Liver (tissue), 9 donors: ENCODE results near the gene ATG9A. TPM values are rescaled to one million over a fixed set of nuclear protein-coding genes. Genes with fewer than 3 reads are reported as not detected.

Experiments used
- DNase-seq: peaks from one replicate; pipeline ENCODE4 v3.0.0-alpha.2; 2017; ENCODE audit warnings: low spot score
- H3K27ac ChIP-seq, 2 donors: one replicate each; pipeline ENCODE4 v1.7.0; 2013; ENCODE audit warnings: inconsistent platforms in 2 of 2, low read length in 2 of 2, control low read depth in 1 of 2, low read depth in 1 of 2, mild to moderate bottlenecking in 1 of 2
- H3K27me3 ChIP-seq, 4 donors: one replicate each; pipeline versions ENCODE4 v1.6.1 to v1.7.0; 2013; ENCODE audit warnings: low read length in 3 of 4, inconsistent platforms in 1 of 4, mild to moderate bottlenecking in 1 of 4, moderate library complexity in 1 of 4; ENCODE audit not compliant: control insufficient read depth in 4 of 4, insufficient read depth in 4 of 4
- H3K36me3 ChIP-seq, 4 donors: one replicate each; pipeline versions ENCODE4 v1.6.1 to v1.7.0; 2013; ENCODE audit warnings: low read length in 3 of 4, mild to moderate bottlenecking in 3 of 4, low read depth in 1 of 4, moderate library complexity in 1 of 4; ENCODE audit not compliant: control insufficient read depth in 4 of 4, insufficient read depth in 3 of 4
- H3K4me1 ChIP-seq, 4 donors: one replicate each; pipeline versions ENCODE4 v1.6.1 to v1.7.0; 2013; ENCODE audit warnings: low read length in 3 of 4, mild to moderate bottlenecking in 3 of 4, moderate library complexity in 1 of 4; ENCODE audit not compliant: control insufficient read depth in 4 of 4, insufficient read depth in 4 of 4
- H3K4me3 ChIP-seq, 3 donors: one replicate each; pipeline versions ENCODE4 v1.6.1 to v1.7.0; 2013; ENCODE audit warnings: low read length in 3 of 3, control low read depth in 1 of 3, low read depth in 1 of 3, mild to moderate bottlenecking in 1 of 3
- H3K9ac ChIP-seq, 2 donors: one replicate each; pipeline ENCODE4 v1.7.0; 2013; ENCODE audit warnings: low read length in 2 of 2, mild to moderate bottlenecking in 2 of 2, moderate library complexity in 2 of 2, control low read depth in 1 of 2, low read depth in 1 of 2
- H3K9me3 ChIP-seq, 4 donors: one replicate each; pipeline versions ENCODE4 v1.6.1 to v1.7.0; 2013; ENCODE audit warnings: low read length in 3 of 4; ENCODE audit not compliant: control insufficient read depth in 4 of 4
- ATF3 ChIP-seq: IDR thresholded peaks from 2 replicates; pipeline ENCODE4 v1.6.1; 2016; ENCODE audit warnings: antibody characterized with exemption
- CTCF ChIP-seq: fragments of 150-350 bp; IDR thresholded peaks from 2 replicates; pipeline ENCODE4 v1.5.1; 2017; ENCODE audit warnings: improper control_type of control experiment, low read depth, low read length; ENCODE audit not compliant: missing input control
- EGR1 ChIP-seq, 2 donors: IDR thresholded peaks; 2 replicates each; pipeline ENCODE4 v1.6.1; 2016 to 2018; ENCODE audit warnings: antibody characterized with exemption in 2 of 2, low read depth in 2 of 2
- FOXA1 ChIP-seq: IDR thresholded peaks from 2 replicates; pipeline ENCODE4 v1.6.1; 2016; ENCODE audit warnings: antibody characterized with exemption
- FOXA2 ChIP-seq: IDR thresholded peaks from 2 replicates; pipeline ENCODE4 v1.6.1; 2016; ENCODE audit warnings: antibody characterized with exemption
- GABPA ChIP-seq, 2 donors: IDR thresholded peaks in 1 of 2; conservative IDR thresholded peaks in 1 of 2; 2 replicates each; pipeline ENCODE4 v1.6.1; 2016; ENCODE audit warnings: antibody characterized with exemption in 2 of 2, mild to moderate bottlenecking in 1 of 2, moderate library complexity in 1 of 2
- HNF4A ChIP-seq, 2 donors: conservative IDR thresholded peaks; 2 replicates each; pipeline ENCODE4 v1.6.1; 2016; ENCODE audit warnings: antibody characterized with exemption in 2 of 2, mild to moderate bottlenecking in 2 of 2
- HNF4G ChIP-seq: IDR thresholded peaks from 2 replicates; pipeline ENCODE4 v1.6.1; 2016; ENCODE audit warnings: antibody characterized with exemption
- JUND ChIP-seq, 2 donors: IDR thresholded peaks; 2 replicates each; pipeline ENCODE4 v1.6.1; 2016; ENCODE audit warnings: antibody characterized with exemption in 2 of 2
- MAX ChIP-seq: IDR thresholded peaks from 2 replicates; pipeline ENCODE4 v1.6.1; 2016; ENCODE audit warnings: antibody characterized with exemption
- NR2F2 ChIP-seq: IDR thresholded peaks from 2 replicates; pipeline ENCODE4 v1.6.1; 2016; ENCODE audit warnings: antibody characterized with exemption
- RAD21 ChIP-seq, 2 donors: IDR thresholded peaks; 2 replicates each; pipeline ENCODE4 v1.6.1; 2016; ENCODE audit warnings: antibody characterized with exemption in 2 of 2, mild to moderate bottlenecking in 2 of 2
- REST ChIP-seq: IDR thresholded peaks from 2 replicates; pipeline ENCODE4 v1.6.1; 2016; ENCODE audit warnings: antibody characterized with exemption, mild to moderate bottlenecking
- RXRA ChIP-seq, 2 donors: IDR thresholded peaks; 2 replicates each; pipeline ENCODE4 v1.6.1; 2017 to 2018; ENCODE audit warnings: antibody characterized with exemption in 2 of 2, mild to moderate bottlenecking in 1 of 2
- SP1 ChIP-seq: IDR thresholded peaks from 2 replicates; pipeline ENCODE4 v1.6.1; 2018; ENCODE audit warnings: antibody characterized with exemption, mild to moderate bottlenecking
- TAF1 ChIP-seq: conservative IDR thresholded peaks from 2 replicates; pipeline ENCODE4 v1.6.1; 2016; ENCODE audit warnings: antibody characterized with exemption, mild to moderate bottlenecking
- YY1 ChIP-seq: IDR thresholded peaks from 2 replicates; pipeline ENCODE4 v1.6.1; 2016; ENCODE audit warnings: antibody characterized with exemption, mild to moderate bottlenecking
- ZBTB33 ChIP-seq: IDR thresholded peaks from 2 replicates; pipeline ENCODE4 v1.6.1; 2016; ENCODE audit warnings: antibody characterized with exemption
- WGBS: extraction: QIAGEN DNeasy Blood & Tissue Kit; methylation state at CpG from one replicate; pipeline ENCODE4 v1.1.7; 2013; 5-methylcytosine and 5-hydroxymethylcytosine counted together
- polyA plus RNA-seq, 2 donors: library from polyadenylated mRNA; stranded (reverse) in 1 of 2; unstranded in 1 of 2; fragments of 200-250 nt in 1 of 2; fragments of >200 nt in 1 of 2; fragmentation: Nextera tagmentation in 1 of 2; extraction: Ambion mirVana in 1 of 2; gene quantifications; one replicate each; pipeline versions ENCODE4 v1.2.1 to v1.2.3, GENCODE V29; 2013 to 2015
- total RNA-seq, 2 donors: library from RNA; depleted of rRNA; stranded (reverse); fragments of >200 nt; gene quantifications; one replicate each; pipeline ENCODE4 v1.2.3, GENCODE V29; 2014
- donor health status: healthy.
- donor health status: healthy.
- donor health status: healthy.
- donor health status: healthy.
- donor health status: healthy.

ATG9A gene
- total and polyA plus RNA-seq, 4 donors = 24.3 to 68.1 (median 37.9) TPM

- H3K4me3 ChIP-seq = peak within 1 kb of the TSS; percentile 78 to 95 (median 84)
- H3K9ac ChIP-seq = peak within 1 kb of the TSS; percentile 89 to 97
- H3K36me3 ChIP-seq = peaks cover 2 to 16% (median 8%) of the 10 kb centered on the region in 4 donors
- TF ChIP-seq MAX (no peak), RXRA (IDR thresholded peaks at IDR 0.05) (no peak), NR2F2 (no peak), ATF3 (no peak), GABPA (IDR thresholded peaks at IDR 0.05 in 1 of 2, conservative IDR thresholded peaks at IDR 0.05 in 1 of 2) (no peak), SP1 (peak; percentile 33), HNF4A (conservative IDR thresholded peaks at IDR 0.05) (peak; percentile 66 to 69), ZBTB33 (no peak), HNF4G (peak; percentile 60), CTCF (peak; percentile 2), JUND (IDR thresholded peaks at IDR 0.05) (no peak), TAF1 (peak; percentile 72), RAD21 (IDR thresholded peaks at IDR 0.05) (peak in 1 of 2 donors; percentile 52), FOXA2 (no peak), REST (no peak), EGR1 (IDR thresholded peaks at IDR 0.05; ENCODE audit: low read depth in 2 of 2) (no peak), FOXA1 (no peak), YY1 (peak; percentile 30)
- peaks cover 3 to 26% (median 23%) of the 10 kb centered on the region in 4 donors for H3K4me1 ChIP-seq
- peak within 1 kb of the TSS; percentile 95 to 97 for H3K27ac ChIP-seq
- DNase-seq = peak; percentile 94
- H3K27me3 ChIP-seq = no peaks in the 10 kb centered on the region
- H3K9me3 ChIP-seq = no peaks in the 10 kb centered on the region
- WGBS = under 1% methylated on average over 75 of the region's 76 CpGs
Measured at GRCh38 chr2:219206328-219207133, 22.9 kb downstream of the ATG9A start, which contains the start of gene ZFAND2B. TSS of gene ZFAND2B (plus strand) at chr2:219206782. CDS start at chr2:219206988, 206 bp downstream.
